ENCODE measurements around the gene DEXI. TPM values are rescaled to one million over a fixed set of nuclear protein-coding genes. Genes with fewer than 3 reads are reported as not detected.

The DEXI gene
- total and polyA plus RNA-seq, 2 of the 13 experiments (the other 11 are each of a cell fraction or from before 2014, with no cell fraction given), result 51.5 to 70.4 TPM

DNA sequence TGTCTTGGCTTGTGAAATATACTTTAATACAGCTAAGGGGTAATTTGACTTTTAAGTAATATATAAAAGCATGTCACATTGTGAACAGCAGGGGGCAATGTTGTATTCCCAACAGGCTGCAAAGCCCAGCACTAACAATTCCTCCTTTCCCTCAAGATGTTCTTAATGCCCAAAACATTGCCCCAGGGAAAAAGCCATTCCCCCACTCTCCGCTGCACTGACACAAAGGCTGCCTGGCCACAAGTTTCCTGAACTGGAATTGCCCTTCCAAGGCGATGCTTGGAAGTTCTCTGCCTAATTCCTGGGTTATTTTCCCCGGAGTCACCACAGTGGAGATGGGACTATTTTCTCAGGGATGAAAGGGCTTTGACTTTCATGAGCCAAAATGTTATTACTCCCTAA is 29.3 kb upstream of the DEXI start (continued):
- TF ChIP-seq, protein P1, sequence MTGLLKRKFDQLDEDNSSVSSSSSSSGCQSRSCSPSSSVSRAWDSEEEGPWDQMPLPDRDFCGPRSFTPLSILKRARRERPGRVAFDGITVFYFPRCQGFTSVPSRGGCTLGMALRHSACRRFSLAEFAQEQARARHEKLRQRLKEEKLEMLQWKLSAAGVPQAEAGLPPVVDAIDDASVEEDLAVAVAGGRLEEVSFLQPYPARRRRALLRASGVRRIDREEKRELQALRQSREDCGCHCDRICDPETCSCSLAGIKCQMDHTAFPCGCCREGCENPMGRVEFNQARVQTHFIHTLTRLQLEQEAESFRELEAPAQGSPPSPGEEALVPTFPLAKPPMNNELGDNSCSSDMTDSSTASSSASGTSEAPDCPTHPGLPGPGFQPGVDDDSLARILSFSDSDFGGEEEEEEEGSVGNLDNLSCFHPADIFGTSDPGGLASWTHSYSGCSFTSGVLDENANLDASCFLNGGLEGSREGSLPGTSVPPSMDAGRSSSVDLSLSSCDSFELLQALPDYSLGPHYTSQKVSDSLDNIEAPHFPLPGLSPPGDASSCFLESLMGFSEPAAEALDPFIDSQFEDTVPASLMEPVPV (CRISPR knock-in tag; IDR thresholded peaks at IDR 0.05), result no peak
- no peak for TF ChIP-seq BHLHE40 (IDR thresholded peaks at IDR 0.05; ENCODE audit: low read length)
- 0 out of 2 replicates have a peak, but pooled peaks have one; percentile 30 for TF ChIP-seq KAT8 (CRISPR knock-in tag; IDR thresholded peaks at IDR 0.05)
- TF ChIP-seq, protein P2, sequence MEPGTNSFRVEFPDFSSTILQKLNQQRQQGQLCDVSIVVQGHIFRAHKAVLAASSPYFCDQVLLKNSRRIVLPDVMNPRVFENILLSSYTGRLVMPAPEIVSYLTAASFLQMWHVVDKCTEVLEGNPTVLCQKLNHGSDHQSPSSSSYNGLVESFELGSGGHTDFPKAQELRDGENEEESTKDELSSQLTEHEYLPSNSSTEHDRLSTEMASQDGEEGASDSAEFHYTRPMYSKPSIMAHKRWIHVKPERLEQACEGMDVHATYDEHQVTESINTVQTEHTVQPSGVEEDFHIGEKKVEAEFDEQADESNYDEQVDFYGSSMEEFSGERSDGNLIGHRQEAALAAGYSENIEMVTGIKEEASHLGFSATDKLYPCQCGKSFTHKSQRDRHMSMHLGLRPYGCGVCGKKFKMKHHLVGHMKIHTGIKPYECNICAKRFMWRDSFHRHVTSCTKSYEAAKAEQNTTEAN (CRISPR knock-in tag; conservative IDR thresholded peaks at IDR 0.05), result no peak
- TF ChIP-seq, protein P3, sequence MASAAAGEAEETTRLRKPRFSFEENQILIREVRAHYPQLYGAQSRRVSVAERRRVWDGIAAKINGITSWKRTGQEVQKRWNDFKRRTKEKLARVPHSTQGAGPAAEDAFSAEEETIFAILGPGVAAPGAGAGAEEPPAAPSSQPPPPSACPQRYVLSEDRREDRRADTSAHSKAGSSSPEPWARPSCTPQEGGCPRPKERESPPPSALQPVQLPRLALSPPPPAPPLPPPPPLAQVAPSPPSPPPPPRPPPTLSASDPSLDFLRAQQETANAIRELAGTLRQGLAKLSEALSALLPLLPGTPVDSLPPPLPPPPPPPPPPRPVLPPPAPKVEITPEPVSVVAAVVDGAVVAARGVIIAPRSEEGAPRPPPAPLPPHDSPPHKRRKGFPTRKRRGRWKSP (CRISPR knock-in tag; IDR thresholded peaks at IDR 0.05), result no peak
- no peak for TF ChIP-seq ZNF33B (CRISPR knock-in tag; IDR thresholded peaks at IDR 0.05)
- TF ChIP-seq ZNF790 (CRISPR knock-in tag; IDR thresholded peaks at IDR 0.05; ENCODE audit: borderline replicate concordance), result no peak
- no peak for TF ChIP-seq RFX3 (CRISPR knock-in tag; IDR thresholded peaks at IDR 0.05)
- TF ChIP-seq, protein P4, sequence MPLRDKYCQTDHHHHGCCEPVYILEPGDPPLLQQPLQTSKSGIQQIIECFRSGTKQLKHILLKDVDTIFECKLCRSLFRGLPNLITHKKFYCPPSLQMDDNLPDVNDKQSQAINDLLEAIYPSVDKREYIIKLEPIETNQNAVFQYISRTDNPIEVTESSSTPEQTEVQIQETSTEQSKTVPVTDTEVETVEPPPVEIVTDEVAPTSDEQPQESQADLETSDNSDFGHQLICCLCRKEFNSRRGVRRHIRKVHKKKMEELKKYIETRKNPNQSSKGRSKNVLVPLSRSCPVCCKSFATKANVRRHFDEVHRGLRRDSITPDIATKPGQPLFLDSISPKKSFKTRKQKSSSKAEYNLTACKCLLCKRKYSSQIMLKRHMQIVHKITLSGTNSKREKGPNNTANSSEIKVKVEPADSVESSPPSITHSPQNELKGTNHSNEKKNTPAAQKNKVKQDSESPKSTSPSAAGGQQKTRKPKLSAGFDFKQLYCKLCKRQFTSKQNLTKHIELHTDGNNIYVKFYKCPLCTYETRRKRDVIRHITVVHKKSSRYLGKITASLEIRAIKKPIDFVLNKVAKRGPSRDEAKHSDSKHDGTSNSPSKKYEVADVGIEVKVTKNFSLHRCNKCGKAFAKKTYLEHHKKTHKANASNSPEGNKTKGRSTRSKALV (CRISPR knock-in tag; IDR thresholded peaks at IDR 0.05), result no peak
- no peak for TF ChIP-seq GTF2F1 (IDR thresholded peaks at IDR 0.05; ENCODE audit: low read length)
- no peak for TF ChIP-seq ZNF354B (CRISPR knock-in tag; IDR thresholded peaks at IDR 0.05)
- TF ChIP-seq ERF (CRISPR knock-in tag; IDR thresholded peaks at IDR 0.05), result no peak
- no peak for TF ChIP-seq HOXA3 (CRISPR knock-in tag; IDR thresholded peaks at IDR 0.05)
- no peak for TF ChIP-seq SMARCE1 (IDR thresholded peaks at IDR 0.05; ENCODE audit: borderline replicate concordance)
- peak; percentile 40; the same call in 1 of the 2 replicates for TF ChIP-seq HMG20A (CRISPR knock-in tag; IDR thresholded peaks at IDR 0.05; ENCODE audit: borderline replicate concordance)
- TF ChIP-seq ELF3 (CRISPR knock-in tag; IDR thresholded peaks at IDR 0.05), result 0 out of 2 replicates have a peak, but pooled peaks have one; percentile 10
- TF ChIP-seq ZNF615 (CRISPR knock-in tag; IDR thresholded peaks at IDR 0.05; ENCODE audit: borderline replicate concordance), result 0 out of 2 replicates have a peak, but pooled peaks have one; percentile 22
- no peak for TF ChIP-seq ATM (IDR thresholded peaks at IDR 0.05; ENCODE audit: borderline replicate concordance)
- TF ChIP-seq CBX2 (IDR thresholded peaks at IDR 0.05; ENCODE audit: low read depth, low read length), result no peak
- TF ChIP-seq CBX2 (CRISPR knock-in tag; IDR thresholded peaks at IDR 0.05; ENCODE audit: low read depth), result peak; percentile 55; the same call in 1 of the 2 replicates
- TF ChIP-seq, protein P5, sequence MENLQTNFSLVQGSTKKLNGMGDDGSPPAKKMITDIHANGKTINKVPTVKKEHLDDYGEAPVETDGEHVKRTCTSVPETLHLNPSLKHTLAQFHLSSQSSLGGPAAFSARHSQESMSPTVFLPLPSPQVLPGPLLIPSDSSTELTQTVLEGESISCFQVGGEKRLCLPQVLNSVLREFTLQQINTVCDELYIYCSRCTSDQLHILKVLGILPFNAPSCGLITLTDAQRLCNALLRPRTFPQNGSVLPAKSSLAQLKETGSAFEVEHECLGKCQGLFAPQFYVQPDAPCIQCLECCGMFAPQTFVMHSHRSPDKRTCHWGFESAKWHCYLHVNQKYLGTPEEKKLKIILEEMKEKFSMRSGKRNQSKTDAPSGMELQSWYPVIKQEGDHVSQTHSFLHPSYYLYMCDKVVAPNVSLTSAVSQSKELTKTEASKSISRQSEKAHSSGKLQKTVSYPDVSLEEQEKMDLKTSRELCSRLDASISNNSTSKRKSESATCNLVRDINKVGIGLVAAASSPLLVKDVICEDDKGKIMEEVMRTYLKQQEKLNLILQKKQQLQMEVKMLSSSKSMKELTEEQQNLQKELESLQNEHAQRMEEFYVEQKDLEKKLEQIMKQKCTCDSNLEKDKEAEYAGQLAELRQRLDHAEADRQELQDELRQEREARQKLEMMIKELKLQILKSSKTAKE (CRISPR knock-in tag; IDR thresholded peaks at IDR 0.05; ENCODE audit: borderline replicate concordance), result no peak
- TF ChIP-seq, protein P6, sequence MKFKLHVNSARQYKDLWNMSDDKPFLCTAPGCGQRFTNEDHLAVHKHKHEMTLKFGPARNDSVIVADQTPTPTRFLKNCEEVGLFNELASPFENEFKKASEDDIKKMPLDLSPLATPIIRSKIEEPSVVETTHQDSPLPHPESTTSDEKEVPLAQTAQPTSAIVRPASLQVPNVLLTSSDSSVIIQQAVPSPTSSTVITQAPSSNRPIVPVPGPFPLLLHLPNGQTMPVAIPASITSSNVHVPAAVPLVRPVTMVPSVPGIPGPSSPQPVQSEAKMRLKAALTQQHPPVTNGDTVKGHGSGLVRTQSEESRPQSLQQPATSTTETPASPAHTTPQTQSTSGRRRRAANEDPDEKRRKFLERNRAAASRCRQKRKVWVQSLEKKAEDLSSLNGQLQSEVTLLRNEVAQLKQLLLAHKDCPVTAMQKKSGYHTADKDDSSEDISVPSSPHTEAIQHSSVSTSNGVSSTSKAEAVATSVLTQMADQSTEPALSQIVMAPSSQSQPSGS (CRISPR knock-in tag; IDR thresholded peaks at IDR 0.05), result peak; percentile 33; the same call in 1 of the 2 replicates
